CD14-positive monocyte (primary cell): ENCODE data around the gene LRRC8A. TPM values are rescaled to one million over a fixed set of nuclear protein-coding genes. Genes with fewer than 3 reads are reported as not detected.
"Not testable (repeated sequence)": the region's sequence is repeated elsewhere in the genome, so short reads cannot be mapped to it uniquely, and the experiment has no call there.

Experiments used
- DNase-seq, 3 donors: peaks; one replicate each; pipeline ENCODE4 v3.0.0-alpha.2; 2011 to 2022
- H2AFZ ChIP-seq: 2 replicates; pipeline ENCODE4 v1.6.0; 2012; ENCODE audit warnings: mild to moderate bottlenecking, low read depth, low read length, inconsistent platforms; ENCODE audit not compliant: insufficient read depth, poor library complexity, severe bottlenecking
- H3K27ac ChIP-seq, 2 donors: 1 replicate in 1 of 2; 2 replicates in 1 of 2; pipeline ENCODE4 v1.5.1; 2012 to 2013; ENCODE audit warnings: low read length in 2 of 2, control low read depth in 1 of 2, inconsistent platforms in 1 of 2, low read depth in 1 of 2, mild to moderate bottlenecking in 1 of 2
- H3K27me3 ChIP-seq, 2 donors: one replicate each; pipeline versions ENCODE4 v1.6.0 to v1.6.1; 2011 to 2013; ENCODE audit warnings: low read length in 2 of 2; ENCODE audit not compliant: control insufficient read depth in 2 of 2, insufficient read depth in 2 of 2
- H3K36me3 ChIP-seq, 2 donors: replicated peaks in 1 of 2; 1 replicate in 1 of 2; 2 replicates in 1 of 2; pipeline versions ENCODE4 v1.5.1 to v1.6.1; 2012 to 2013; ENCODE audit warnings: low read length in 2 of 2, control low read depth in 1 of 2, inconsistent platforms in 1 of 2, mild to moderate bottlenecking in 1 of 2; ENCODE audit not compliant: insufficient read depth in 2 of 2, control insufficient read depth in 1 of 2
- H3K4me1 ChIP-seq, 2 donors: 1 replicate in 1 of 2; 2 replicates in 1 of 2; pipeline versions ENCODE4 v1.5.1 to v1.6.1; 2012 to 2013; ENCODE audit warnings: low read length in 2 of 2, control low read depth in 1 of 2, inconsistent platforms in 1 of 2, mild to moderate bottlenecking in 1 of 2, moderate library complexity in 1 of 2; ENCODE audit not compliant: insufficient read depth in 2 of 2, control insufficient read depth in 1 of 2
- H3K4me2 ChIP-seq: replicated peaks from 2 replicates; pipeline ENCODE3; 2012; ENCODE audit warnings: low read length, moderate library complexity, mild to moderate bottlenecking; ENCODE audit not compliant: poor library complexity, severe bottlenecking; ENCODE audit errors: extremely low read depth
- H3K4me3 ChIP-seq, 3 experiments: fragments of 200-600 bp in 1 of 3; sonication (generic) in 1 of 3; replicated peaks in 1 of 3; 1 replicate in 2 of 3; 2 replicates in 1 of 3; pipeline ENCODE4 v1.5.1; 2011 to 2013; ENCODE audit warnings: low read length in 3 of 3, mild to moderate bottlenecking in 3 of 3, control low read depth in 2 of 3, low read depth in 2 of 3, inconsistent platforms in 1 of 3, moderate library complexity in 1 of 3
- H3K79me2 ChIP-seq: 2 replicates; pipeline ENCODE4 v1.6.0; 2012; ENCODE audit warnings: mild to moderate bottlenecking, control low read depth, inconsistent platforms, low read length, moderate library complexity; ENCODE audit not compliant: insufficient read depth
- H3K9ac ChIP-seq: 2 replicates; pipeline ENCODE4 v1.6.0; 2017; ENCODE audit warnings: low read length, mild to moderate bottlenecking; ENCODE audit not compliant: insufficient read depth, poor library complexity, severe bottlenecking
- H3K9me3 ChIP-seq, 2 donors: replicated peaks in 1 of 2; 1 replicate in 1 of 2; 2 replicates in 1 of 2; pipeline versions ENCODE4 v1.5.1 to v1.6.1; 2012 to 2013; ENCODE audit warnings: low read length in 2 of 2, control low read depth in 1 of 2; ENCODE audit not compliant: control insufficient read depth in 1 of 2, insufficient read depth in 1 of 2
- H4K20me1 ChIP-seq: 2 replicates; pipeline ENCODE4 v1.6.0; 2012; ENCODE audit warnings: mild to moderate bottlenecking, low read length, control low read depth, moderate library complexity; ENCODE audit not compliant: insufficient read depth
- H3K27ac Mint-ChIP-seq, 7 donors: one replicate each; pipeline ENCODE4 v1.8.0; 2020; ENCODE audit warnings: mild to moderate bottlenecking in 7 of 7, mixed read lengths in 7 of 7, moderate library complexity in 6 of 7, inconsistent platforms in 2 of 7
- H3K27me3 Mint-ChIP-seq, 3 donors: one replicate each; pipeline ENCODE4 v1.8.0; 2021 to 2022; ENCODE audit warnings: low read depth in 3 of 3, mild to moderate bottlenecking in 3 of 3, mixed read lengths in 3 of 3, moderate library complexity in 3 of 3, inconsistent platforms in 1 of 3
- H3K36me3 Mint-ChIP-seq, 2 donors: one replicate each; pipeline ENCODE4 v1.8.0; 2020; ENCODE audit warnings: mixed read lengths in 2 of 2, inconsistent platforms in 1 of 2, mild to moderate bottlenecking in 1 of 2
- H3K4me1 Mint-ChIP-seq: one replicate; pipeline ENCODE4 v1.8.0; 2020; ENCODE audit warnings: mild to moderate bottlenecking, mixed read lengths
- H3K4me3 Mint-ChIP-seq, 2 donors: one replicate each; pipeline ENCODE4 v1.8.0; 2020; ENCODE audit warnings: mild to moderate bottlenecking in 2 of 2, mixed read lengths in 2 of 2, moderate library complexity in 1 of 2
- H3K9me3 Mint-ChIP-seq, 7 donors: one replicate each; pipeline ENCODE4 v1.8.0; 2020 to 2022; ENCODE audit warnings: mixed read lengths in 7 of 7, mild to moderate bottlenecking in 6 of 7, moderate library complexity in 6 of 7, inconsistent platforms in 2 of 7
- WGBS: methylation state at CpG from one replicate; pipeline ENCODE4 v1.1.5; 2013; ENCODE audit warnings: missing lambda C conversion rate; ENCODE audit not compliant: insufficient coverage; 5-methylcytosine and 5-hydroxymethylcytosine counted together
- intact Hi-C, 2 donors: fragments of 100-400 bp; cut with micrococcal nuclease; formaldehyde crosslinking; loops; one replicate each; pipeline versions ENCODE4 v1.15.0 to v1.15.1; 2023
- polyA plus RNA-seq, 3 donors: library from polyadenylated mRNA; depleted of rRNA in 1 of 3; unstranded in 2 of 3; stranded (reverse) in 1 of 3; fragments of 300-500 nt in 2 of 3; fragments of >200 nt in 1 of 3; fragmentation: Illumina TruSeq in 2 of 3; gene quantifications; 1 replicate in 2 of 3; 2 replicates in 1 of 3; pipeline ENCODE4 v1.2.3, GENCODE V29; 2012 to 2021
- TF ChIP-seq, protein P1 (sequence below): fragments of 200-600 bp; IDR thresholded peaks from one replicate; pipeline ENCODE4 v1.8.0; 2022; ENCODE audit warnings: antibody characterized with exemption, mild to moderate bottlenecking

The LRRC8A gene
- polyA plus RNA-seq, 3 donors = 7.8 to 10.8 (median 10.3) TPM

DNA sequence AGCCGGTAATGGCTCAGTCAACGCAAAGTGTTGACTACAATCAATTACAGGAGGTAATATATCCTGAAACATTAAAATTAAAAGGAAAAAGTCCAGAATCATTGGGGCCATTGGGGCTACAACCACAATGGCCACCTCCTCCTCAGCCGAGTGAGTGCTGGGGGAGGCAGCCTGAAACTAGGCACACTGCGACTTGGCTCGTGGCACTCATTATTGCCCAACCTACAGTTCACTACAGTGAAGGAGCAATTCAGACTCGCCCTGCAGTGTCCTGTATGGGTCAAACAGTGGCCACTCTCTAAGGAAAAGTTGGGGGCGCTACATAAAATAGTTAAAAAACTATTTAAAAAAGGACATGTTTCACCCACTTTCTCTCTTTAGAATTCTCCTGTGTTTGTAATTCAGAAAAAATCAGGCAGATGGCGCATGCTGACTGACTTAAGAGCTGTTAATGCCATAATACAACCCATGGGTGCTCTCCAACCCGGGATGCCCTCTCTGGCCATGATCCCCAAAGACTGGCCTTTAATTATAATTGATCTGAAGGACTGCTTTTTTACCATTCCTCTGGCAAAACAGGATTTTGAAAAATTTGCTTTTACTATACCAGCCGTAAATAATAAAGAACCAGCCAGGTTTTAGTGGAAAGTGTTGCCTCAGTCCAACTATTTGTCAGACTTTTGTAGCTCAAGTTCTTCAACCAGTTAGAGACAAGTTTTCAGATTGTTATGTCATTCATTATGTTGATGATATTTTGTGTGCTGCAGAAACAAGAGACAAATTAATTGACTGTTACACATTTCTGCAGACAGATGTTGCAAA is 29.9 kb upstream of the LRRC8A start:
- H3K27me3 Mint-ChIP-seq, H3K9ac ChIP-seq, H3K36me3 ChIP-seq, H3K27ac Mint-ChIP-seq, H3K27ac ChIP-seq, H3K4me3 ChIP-seq, H4K20me1 ChIP-seq, H3K27me3 ChIP-seq, H3K79me2 ChIP-seq, H2AFZ ChIP-seq, H3K4me3 Mint-ChIP-seq, H3K4me1 ChIP-seq, H3K4me1 Mint-ChIP-seq, H3K4me2 ChIP-seq: not testable (repeated sequence)
- Mint-ChIP-seq H3K9me3 (peaks cover 14 to 29% (median 16%) of the 10 kb centered on the region in 7 donors), H3K36me3 (peaks cover 2 to 12% of the 10 kb centered on the region in 2 donors)
- intact Hi-C loops = loop anchor here in 1 of 2 donors (5.0 kb wide), 1 partner anchor 80 kb away; no protein-coding TSS in a partner anchor
- TF ChIP-seq, protein P1, sequence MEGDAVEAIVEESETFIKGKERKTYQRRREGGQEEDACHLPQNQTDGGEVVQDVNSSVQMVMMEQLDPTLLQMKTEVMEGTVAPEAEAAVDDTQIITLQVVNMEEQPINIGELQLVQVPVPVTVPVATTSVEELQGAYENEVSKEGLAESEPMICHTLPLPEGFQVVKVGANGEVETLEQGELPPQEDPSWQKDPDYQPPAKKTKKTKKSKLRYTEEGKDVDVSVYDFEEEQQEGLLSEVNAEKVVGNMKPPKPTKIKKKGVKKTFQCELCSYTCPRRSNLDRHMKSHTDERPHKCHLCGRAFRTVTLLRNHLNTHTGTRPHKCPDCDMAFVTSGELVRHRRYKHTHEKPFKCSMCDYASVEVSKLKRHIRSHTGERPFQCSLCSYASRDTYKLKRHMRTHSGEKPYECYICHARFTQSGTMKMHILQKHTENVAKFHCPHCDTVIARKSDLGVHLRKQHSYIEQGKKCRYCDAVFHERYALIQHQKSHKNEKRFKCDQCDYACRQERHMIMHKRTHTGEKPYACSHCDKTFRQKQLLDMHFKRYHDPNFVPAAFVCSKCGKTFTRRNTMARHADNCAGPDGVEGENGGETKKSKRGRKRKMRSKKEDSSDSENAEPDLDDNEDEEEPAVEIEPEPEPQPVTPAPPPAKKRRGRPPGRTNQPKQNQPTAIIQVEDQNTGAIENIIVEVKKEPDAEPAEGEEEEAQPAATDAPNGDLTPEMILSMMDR = peak; percentile 67
- 80% methylated on average over 1 of the region's 10 CpGs for WGBS
- peak; percentile 7 to 27 (median 16) for DNase-seq
- H3K9me3 ChIP-seq = peaks cover 5 to 18% of the 10 kb centered on the region in 2 donors

DNA sequence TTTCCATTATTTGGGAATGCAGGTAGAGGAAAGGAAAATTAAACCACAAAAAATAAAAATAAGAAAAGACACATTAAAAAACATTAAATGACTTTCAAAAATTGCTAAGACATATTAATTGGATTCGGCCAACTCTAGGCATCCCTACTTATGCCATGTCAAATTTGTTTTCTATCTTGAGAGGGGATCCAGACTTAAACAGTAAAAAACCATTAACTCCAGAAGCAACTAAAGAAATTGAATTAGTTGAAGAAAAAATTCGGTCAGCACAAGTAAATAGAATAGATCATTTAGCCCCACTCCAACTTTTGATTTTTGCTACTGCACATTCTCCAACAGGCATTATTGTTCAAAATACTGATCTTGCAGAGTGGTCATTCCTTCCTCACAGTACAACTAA is 29.3 kb upstream of the LRRC8A start:
- not testable (repeated sequence) for H2AFZ ChIP-seq, DNase-seq, H3K79me2 ChIP-seq, H3K4me3 ChIP-seq, H3K27me3 ChIP-seq, H3K27ac ChIP-seq, H3K27me3 Mint-ChIP-seq, H3K9ac ChIP-seq, H3K36me3 ChIP-seq, H4K20me1 ChIP-seq, H3K27ac Mint-ChIP-seq, H3K4me2 ChIP-seq, H3K4me1 Mint-ChIP-seq, H3K4me1 ChIP-seq, H3K4me3 Mint-ChIP-seq
- H3K9me3 ChIP-seq = peaks cover 5 to 18% of the 10 kb centered on the region in 2 donors
- Mint-ChIP-seq H3K36me3 (peaks cover 2 to 12% of the 10 kb centered on the region in 2 donors), H3K9me3 (peaks cover 14 to 29% (median 16%) of the 10 kb centered on the region in 7 donors)
- intact Hi-C loops = loop anchor here in 1 of 2 donors (5.0 kb wide), 1 partner anchor 80 kb away; no protein-coding TSS in a partner anchor
- no CpG with 5 or more reads among the region's 2 CpGs for WGBS

DNA sequence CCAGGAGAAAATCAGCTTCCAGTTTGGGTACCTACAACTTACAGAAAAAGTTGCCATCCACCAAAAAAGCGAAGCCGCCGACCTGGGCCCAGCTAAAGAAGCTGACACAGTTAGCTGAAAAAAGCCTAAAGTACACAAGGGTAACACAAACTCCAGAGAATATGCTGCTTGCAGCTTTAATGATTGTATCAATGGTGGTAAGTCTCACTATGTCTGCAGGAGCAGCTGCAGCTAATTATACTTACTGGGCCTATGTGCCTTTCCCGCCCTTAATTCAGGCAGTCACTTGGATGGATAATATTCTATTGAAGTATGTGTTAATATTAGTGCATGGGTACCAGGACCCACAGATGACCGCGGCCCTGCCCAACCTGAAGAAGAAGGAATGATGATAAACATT is 27.5 kb upstream of the LRRC8A start:
- not testable (repeated sequence) for H3K4me3 Mint-ChIP-seq, H3K79me2 ChIP-seq, H3K4me1 Mint-ChIP-seq, H3K36me3 ChIP-seq, H3K9ac ChIP-seq, H4K20me1 ChIP-seq, H3K4me2 ChIP-seq, DNase-seq, H3K4me3 ChIP-seq, H2AFZ ChIP-seq, H3K4me1 ChIP-seq, H3K27me3 Mint-ChIP-seq, H3K27ac Mint-ChIP-seq, H3K27me3 ChIP-seq, H3K27ac ChIP-seq
- 100% methylated on average over 3 of the region's 6 CpGs for WGBS
- Mint-ChIP-seq H3K9me3 (peaks cover 11 to 19% (median 15%) of the 10 kb centered on the region in 7 donors), H3K36me3 (peaks cover 2 to 16% of the 10 kb centered on the region in 2 donors)
- peaks cover 5 to 18% of the 10 kb centered on the region in 2 donors for H3K9me3 ChIP-seq
- intact Hi-C loops = loop anchor here in 1 of 2 donors (5.0 kb wide), 1 partner anchor 78 kb away; no protein-coding TSS in a partner anchor

DNA sequence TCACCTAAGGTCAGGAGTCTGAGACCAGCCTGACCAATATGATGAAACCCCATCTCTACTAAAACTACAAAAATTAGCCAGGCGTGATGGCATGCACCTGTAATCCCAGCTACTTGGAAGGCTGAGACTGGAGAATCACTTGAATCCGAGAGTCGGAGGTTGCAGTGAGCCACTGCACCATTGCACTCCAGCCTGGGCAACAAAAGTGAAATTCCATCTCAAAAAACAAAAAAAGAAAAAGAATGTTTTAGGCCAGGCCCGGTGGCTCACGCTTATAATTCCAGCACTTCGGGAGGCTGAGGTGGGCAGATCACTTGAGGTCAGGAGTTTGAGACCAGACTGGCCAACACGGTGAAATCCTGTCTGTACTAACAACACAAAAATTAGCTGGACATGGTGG is 23.5 kb upstream of the LRRC8A start:
- H3K4me3 Mint-ChIP-seq, H3K9me3 ChIP-seq, H3K9me3 Mint-ChIP-seq, H3K36me3 ChIP-seq, H3K27ac ChIP-seq, H2AFZ ChIP-seq, intact Hi-C loops, DNase-seq, H3K36me3 Mint-ChIP-seq, H3K27me3 ChIP-seq, H3K4me3 ChIP-seq, H3K9ac ChIP-seq, H4K20me1 ChIP-seq, H3K79me2 ChIP-seq, H3K4me1 ChIP-seq, H3K4me2 ChIP-seq, H3K27me3 Mint-ChIP-seq: not testable (repeated sequence)
- WGBS = 96% methylated on average over 4 of the region's 7 CpGs
- Mint-ChIP-seq H3K4me1 (peaks cover 13% of the 10 kb centered on the region), H3K27ac (peak overlapping the region in 1 of 7 donors; percentile 25)
